Heart left ventricle (tissue), 16 donors: ENCODE measurements around the gene NR3C1. TPM values are rescaled to one million over a fixed set of nuclear protein-coding genes. Genes with fewer than 3 reads are reported as not detected.

Experiments used
- ATAC-seq, 4 donors: fragments of 200-7000 bp; cut with Tn5 transposase; one replicate each; pipeline ENCODE4 v1.9.1; 2020 to 2022; ENCODE audit warnings: moderate library complexity in 4 of 4, mild to moderate bottlenecking in 3 of 4, moderate number of reproducible peaks in 1 of 4
- DNase-seq, 5 donors: peaks; one replicate each; pipeline ENCODE4 v3.0.0-alpha.2; 2020
- H3K27ac ChIP-seq, 12 donors: fragments of 200-600 bp; sonication (generic) in 4 of 12; one replicate each; pipeline versions ENCODE4 v1.5.0 to v1.8.0; 2016 to 2022; ENCODE audit warnings: mild to moderate bottlenecking in 2 of 12
- H3K27me3 ChIP-seq, 9 donors: fragments of 200-600 bp; sonication (generic) in 2 of 9; one replicate each; pipeline versions ENCODE4 v1.5.1 to v1.8.0; 2016 to 2022; ENCODE audit warnings: mild to moderate bottlenecking in 3 of 9
- H3K36me3 ChIP-seq, 9 donors: fragments of 200-600 bp; sonication (generic) in 2 of 9; one replicate each; pipeline versions ENCODE4 v1.5.0 to v1.8.0; 2018 to 2022; ENCODE audit warnings: mild to moderate bottlenecking in 2 of 9
- H3K4me1 ChIP-seq, 12 donors: fragments of 200-600 bp; sonication (generic) in 4 of 12; one replicate each; pipeline versions ENCODE4 v1.5.0 to v1.8.0; 2016 to 2022; ENCODE audit warnings: mild to moderate bottlenecking in 3 of 12
- H3K4me3 ChIP-seq, 12 donors: fragments of 200-600 bp; sonication (generic) in 4 of 12; one replicate each; pipeline versions ENCODE4 v1.5.0 to v1.8.0; 2017 to 2022; ENCODE audit warnings: mild to moderate bottlenecking in 9 of 12, moderate library complexity in 4 of 12
- H3K9me3 ChIP-seq, 12 donors: fragments of 200-600 bp; sonication (generic) in 4 of 12; one replicate each; pipeline versions ENCODE4 v1.5.0 to v1.8.0; 2016 to 2022; ENCODE audit warnings: mild to moderate bottlenecking in 1 of 12
- POLR2A ChIP-seq, 2 donors: fragments of 450-650 bp; IDR thresholded peaks; one replicate each; pipeline ENCODE4 v1.6.1; 2017; ENCODE audit warnings: antibody characterized with exemption in 2 of 2, mild to moderate bottlenecking in 2 of 2, moderate library complexity in 2 of 2
- WGBS, 4 donors: extraction: QIAGEN DNeasy Blood & Tissue Kit in 2 of 4; methylation state at CpG; one replicate each; pipeline versions ENCODE4 v1.1.5 to v1.1.7; 2013 to 2018; 5-methylcytosine and 5-hydroxymethylcytosine counted together
- intact Hi-C, 10 donors: fragments of 100-400 bp; cut with DNase I; formaldehyde crosslinking; loops; one replicate each; pipeline versions ENCODE4 v1.11.1 to v1.14.2; 2022
- polyA plus RNA-seq, 2 donors: library from polyadenylated mRNA; stranded (reverse); fragments of 200-250 nt; gene quantifications; one replicate each; pipeline ENCODE4 v1.2.3, GENCODE V29; 2013
- total RNA-seq, 9 donors: library from RNA; depleted of rRNA in 2 of 9; stranded (reverse); fragments of >200 nt in 2 of 9; fragmentation: NEBNext Ultra II Directional in 3 of 9; extraction: Animal tissue kit (Norgen Biotek cat#: 25700) in 3 of 9; gene quantifications; one replicate each; pipeline versions ENCODE4 v1.1.0 to v1.2.4, GENCODE V29; 2016 to 2023
- TF ChIP-seq, protein P1 (sequence below), 12 donors: fragments of 200-600 bp; sonication (generic) in 4 of 12; IDR thresholded peaks; one replicate each; pipeline versions ENCODE4 v1.5.0 to v1.8.0; 2018 to 2022; ENCODE audit warnings: antibody characterized with exemption in 12 of 12, mild to moderate bottlenecking in 5 of 12
- donor health status: ischemic (EF 13 %, LVEDD 7.1; RV severe dilation, severe dysfunction).
- donor health status: healthy with polysubstance abuse.
- donor health status: DM: no; HTN: yes; CAD: no.
- donor health status: DM: no; HTN: no; CAD: no.
- donor health status: ischemic (EF 25% LVEDD 6.9; RV normal size, moderate dysfunction).
- donor health status: ischemic (EF 25% LVEDD 5.7; RV mildly dilated, moderate dysfunction).
- donor health status: healthy.
- donor health status: DM: yes; HTN: yes; CAD: no.
- donor health status: ischemic (EF 35%, LVEDD 5.7; RV mildly dilated, moderate dysfunction).
- donor health status: nonischemic (EF 11% LVEDD 7.7; RV severe dilation, severe dysfunction).
- donor health status: DM: yes; HTN: yes; CAD: no.
- donor health status: PGD.
- donor health status: ischemic (EF 29% LVEDD 5.4; RV normal size, mild dysfunction).
- donor health status: nonischemic (EF 23%, LVEDD 6.1; RV moderate dilation, normal function).

Gene NR3C1
- total and polyA plus RNA-seq, 11 donors: 10.4 to 73.7 (median 45.3) TPM

DNA sequence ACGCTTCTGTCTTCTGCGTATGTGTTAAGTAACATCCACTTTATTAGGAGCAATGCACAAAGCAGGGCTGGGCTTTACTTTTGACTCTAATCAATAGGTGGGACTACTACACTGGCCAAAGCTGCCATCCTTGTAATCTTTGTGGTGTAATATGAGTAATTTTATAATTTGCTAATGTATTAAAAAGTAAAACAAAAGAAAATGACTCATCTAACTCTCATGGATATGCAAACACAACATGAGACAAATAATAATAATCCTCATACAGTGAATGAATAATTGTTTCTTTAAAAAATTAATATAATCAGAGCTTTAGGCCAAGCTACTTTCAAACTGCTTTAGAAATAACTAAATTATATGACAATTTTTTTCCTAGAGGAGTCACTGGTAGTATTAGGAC lies 90.7 kb downstream of the NR3C1 start:
- H3K36me3 ChIP-seq: peaks cover 0 to 62% (median 59%) of the 10 kb centered on the region in 9 donors
- DNase-seq (no peak), ATAC-seq (no peak)
- intact Hi-C loops: loop anchor here in 2 of 10 donors (5.0 to 10.0 kb wide), 2 partner anchors 82 to 89 kb away; partner anchors contain the start of gene NR3C1 (in 1 of the 2)
- H3K27me3 ChIP-seq: no peaks in the 10 kb centered on the region
- H3K4me3 ChIP-seq: no peak overlapping the region
- 94 to 98% (median 97%) methylated on average over 2 of the region's 2 CpGs for WGBS, 4 donors
- no peak overlapping the region for H3K27ac ChIP-seq
- TF ChIP-seq, protein P1, sequence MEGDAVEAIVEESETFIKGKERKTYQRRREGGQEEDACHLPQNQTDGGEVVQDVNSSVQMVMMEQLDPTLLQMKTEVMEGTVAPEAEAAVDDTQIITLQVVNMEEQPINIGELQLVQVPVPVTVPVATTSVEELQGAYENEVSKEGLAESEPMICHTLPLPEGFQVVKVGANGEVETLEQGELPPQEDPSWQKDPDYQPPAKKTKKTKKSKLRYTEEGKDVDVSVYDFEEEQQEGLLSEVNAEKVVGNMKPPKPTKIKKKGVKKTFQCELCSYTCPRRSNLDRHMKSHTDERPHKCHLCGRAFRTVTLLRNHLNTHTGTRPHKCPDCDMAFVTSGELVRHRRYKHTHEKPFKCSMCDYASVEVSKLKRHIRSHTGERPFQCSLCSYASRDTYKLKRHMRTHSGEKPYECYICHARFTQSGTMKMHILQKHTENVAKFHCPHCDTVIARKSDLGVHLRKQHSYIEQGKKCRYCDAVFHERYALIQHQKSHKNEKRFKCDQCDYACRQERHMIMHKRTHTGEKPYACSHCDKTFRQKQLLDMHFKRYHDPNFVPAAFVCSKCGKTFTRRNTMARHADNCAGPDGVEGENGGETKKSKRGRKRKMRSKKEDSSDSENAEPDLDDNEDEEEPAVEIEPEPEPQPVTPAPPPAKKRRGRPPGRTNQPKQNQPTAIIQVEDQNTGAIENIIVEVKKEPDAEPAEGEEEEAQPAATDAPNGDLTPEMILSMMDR (IDR thresholded peaks at IDR 0.05): no peak
- TF ChIP-seq POLR2A (IDR thresholded peaks at IDR 0.05): no peak
- H3K9me3 ChIP-seq: no peaks in the 10 kb centered on the region
- peaks cover 8 to 84% (median 49%) of the 10 kb centered on the region in 12 donors for H3K4me1 ChIP-seq

DNA sequence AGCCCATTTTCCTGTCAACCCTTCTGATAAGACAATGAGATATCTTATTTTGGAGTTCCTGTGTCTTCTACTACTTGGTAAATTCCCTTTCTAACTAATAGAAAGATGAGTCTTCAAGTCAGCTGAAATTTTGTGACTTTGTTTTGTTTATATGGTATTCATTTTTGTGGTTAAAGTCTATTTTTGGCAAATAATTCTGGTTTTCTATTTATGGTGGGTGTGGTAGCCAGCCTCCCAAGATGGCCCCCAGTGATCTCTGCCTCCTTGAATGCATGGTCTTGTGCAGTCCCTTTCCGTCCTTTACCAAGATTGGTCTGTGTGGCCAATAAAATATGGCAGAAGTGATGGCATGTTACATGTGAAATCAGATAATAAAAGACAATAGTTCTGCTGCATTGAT lies 91.5 kb downstream of the NR3C1 start:
- ATAC-seq (no peak), DNase-seq (no peak)
- 94 to 99% (median 97%) methylated on average over 1 of the region's 1 CpG for WGBS, 4 donors
- TF ChIP-seq POLR2A (IDR thresholded peaks at IDR 0.05): no peak
- TF ChIP-seq, protein P1 (IDR thresholded peaks at IDR 0.05): no peak
- peaks cover 8 to 79% (median 41%) of the 10 kb centered on the region in 12 donors for H3K4me1 ChIP-seq
- H3K27ac ChIP-seq: no peak overlapping the region
- no peaks in the 10 kb centered on the region for H3K9me3 ChIP-seq
- H3K4me3 ChIP-seq: no peak overlapping the region
- H3K36me3 ChIP-seq: peaks cover 0 to 71% (median 63%) of the 10 kb centered on the region in 9 donors
- H3K27me3 ChIP-seq: no peaks in the 10 kb centered on the region
- intact Hi-C loops: loop anchor here in 2 of 10 donors (5.0 to 10.0 kb wide), 2 partner anchors 83 to 90 kb away; partner anchors contain the start of gene NR3C1 (in 1 of the 2)

DNA sequence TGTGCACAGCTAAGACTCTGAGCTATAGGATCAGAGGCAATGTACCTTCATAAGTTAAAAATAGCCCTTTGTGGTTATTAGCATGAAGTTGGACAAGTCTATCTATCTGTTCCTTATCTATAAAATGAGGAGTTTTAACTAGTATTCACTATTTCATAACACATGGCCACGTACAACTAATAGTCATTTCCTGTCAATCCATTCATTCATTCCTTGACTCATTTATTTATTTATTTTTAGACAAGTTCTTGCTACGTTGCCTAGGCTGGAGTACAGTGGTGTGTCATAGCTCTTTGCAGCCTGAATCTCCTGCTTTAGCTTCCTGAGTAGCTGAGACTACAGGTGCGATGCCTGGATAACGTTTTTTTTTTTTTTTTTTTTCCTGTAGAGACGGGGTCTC lies 92.1 kb downstream of the NR3C1 start:
- Histone ChIP-seq H3K36me3 (peaks cover 0 to 71% (median 63%) of the 10 kb centered on the region in 9 donors), H3K4me1 (peaks cover 6 to 73% (median 36%) of the 10 kb centered on the region in 12 donors), H3K27ac (no peak overlapping the region), H3K9me3 (no peaks in the 10 kb centered on the region), H3K4me3 (no peak overlapping the region), H3K27me3 (no peaks in the 10 kb centered on the region)
- ATAC-seq: no peak
- TF ChIP-seq, protein P1 (IDR thresholded peaks at IDR 0.05): no peak
- TF ChIP-seq POLR2A (IDR thresholded peaks at IDR 0.05): no peak
- intact Hi-C loops: loop anchor here in 2 of 10 donors (5.0 to 10.0 kb wide), 2 partner anchors 83 to 91 kb away; partner anchors contain the start of gene NR3C1 (in 1 of the 2)
- DNase-seq: no peak
- WGBS, 4 donors: 75 to 81% (median 81%) methylated on average over 5 of the region's 5 CpGs

DNA sequence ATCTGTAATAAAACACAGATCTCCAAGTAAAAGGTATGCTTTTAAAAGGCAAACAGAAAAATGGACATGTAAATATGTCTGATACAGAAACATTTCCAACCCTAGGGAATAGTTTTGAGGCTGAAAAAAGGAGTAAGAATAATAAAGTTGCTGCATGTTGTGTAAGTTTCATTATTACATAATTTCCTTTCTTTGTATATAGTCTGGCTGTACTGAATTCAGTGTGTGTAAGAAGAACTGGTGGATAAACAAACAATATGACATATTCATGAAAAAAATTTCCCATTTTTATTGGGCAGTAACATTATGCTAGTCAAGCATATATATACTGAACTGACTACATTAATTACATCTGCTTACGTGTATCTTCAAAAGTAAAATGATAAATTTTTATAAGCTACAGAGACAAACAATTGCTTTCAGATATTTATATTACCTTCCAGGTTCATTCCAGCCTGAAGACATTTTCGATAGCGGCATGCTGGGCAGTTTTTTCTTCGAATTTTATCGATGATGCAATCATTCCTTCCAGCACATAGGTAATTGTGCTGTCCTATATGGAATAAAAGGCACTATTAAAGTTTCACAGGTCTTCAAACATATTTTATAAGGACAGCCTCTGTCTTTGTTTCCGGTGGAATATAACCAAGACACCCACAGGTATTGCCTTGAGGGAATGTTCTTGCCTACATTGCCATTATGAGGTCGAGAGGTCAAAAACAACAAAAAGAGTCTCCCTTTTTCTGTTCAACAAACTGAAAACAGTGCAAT lies 93.6 kb downstream of the NR3C1 start:
- DNase-seq (no peak), ATAC-seq (no peak)
- H3K27me3 ChIP-seq: no peaks in the 10 kb centered on the region
- no peak overlapping the region for H3K4me3 ChIP-seq
- peaks cover 0 to 80% (median 70%) of the 10 kb centered on the region in 9 donors for H3K36me3 ChIP-seq
- H3K9me3 ChIP-seq: peaks cover 0 to 6% (median 0%) of the 10 kb centered on the region in 12 donors
- TF ChIP-seq, protein P1 (IDR thresholded peaks at IDR 0.05): no peak
- TF ChIP-seq POLR2A (IDR thresholded peaks at IDR 0.05): no peak
- peak overlapping the region in 2 of 12 donors; percentile 13 for H3K27ac ChIP-seq
- intact Hi-C loops: loop anchor here in 3 of 10 donors (5.0 to 10.0 kb wide), 3 partner anchors 75 to 92 kb away; partner anchors contain the start of gene NR3C1 (in 1 of the 3)
- WGBS, 4 donors: 93 to 96% (median 95%) methylated on average over 7 of the region's 7 CpGs
- H3K4me1 ChIP-seq: peaks cover 0 to 58% (median 25%) of the 10 kb centered on the region in 12 donors
